Cardiac atrium fibroblast (primary cell): ENCODE results near the gene KCND2. TPM values are rescaled to one million over a fixed set of nuclear protein-coding genes. Genes with fewer than 3 reads are reported as not detected.

Experiments
- total RNA-seq: library from RNA; depleted of rRNA; stranded (reverse); fragments of >200 nt; gene quantifications from 2 replicates; pipeline ENCODE4 v1.2.3, GENCODE V29; 2015

KCND2 gene
- total RNA-seq: 0.18 and 0.32 TPM in 2 replicates

DNA sequence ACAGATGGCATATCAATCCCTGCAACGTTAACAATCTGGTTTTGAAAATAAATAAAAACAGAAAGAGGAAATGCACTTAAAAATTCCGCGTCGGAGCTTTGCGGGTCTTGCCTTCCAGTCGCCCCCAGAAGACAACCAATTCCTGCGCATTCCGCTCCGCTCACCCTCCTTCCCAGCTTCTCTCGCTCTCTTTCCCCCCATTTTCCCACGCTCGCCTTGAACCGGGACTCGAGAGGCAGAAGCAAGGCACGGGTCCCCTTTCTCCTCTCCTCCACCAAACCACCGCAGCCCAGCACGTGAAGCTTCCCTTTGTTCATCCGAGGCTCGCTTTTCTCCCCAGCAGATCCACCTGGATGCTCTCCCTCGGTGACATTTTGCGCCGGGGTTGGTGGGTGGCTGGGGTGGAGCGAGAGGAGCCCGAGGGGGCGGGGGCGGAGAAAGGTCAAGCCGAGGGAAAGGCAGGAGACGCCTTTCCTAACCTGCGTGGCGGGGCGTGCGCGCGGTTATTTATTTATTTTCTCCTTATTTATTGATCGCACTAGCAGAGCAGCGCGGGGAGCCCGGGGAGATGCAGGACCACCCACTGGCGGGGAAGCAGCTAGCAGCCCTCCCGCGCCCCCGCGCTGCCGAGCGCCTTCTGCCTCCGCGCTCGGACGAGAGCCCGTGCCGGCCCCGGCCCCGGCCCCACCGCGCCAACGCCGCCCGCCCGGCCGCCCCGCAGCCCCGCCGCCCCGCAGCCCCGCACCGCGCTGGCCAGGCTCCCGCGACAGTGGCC is at the start of gene KCND2:
Gene KCND2 (plus strand): TSS at position 475 of the 775 bp plus-strand sequence.

